Mucosa of stomach (tissue), 1 donor: ENCODE measurements around the gene NCK2.

ENCODE experiments used
- H3K27me3 ChIP-seq: one replicate; pipeline ENCODE4 v1.7.0; 2013; ENCODE audit warnings: mild to moderate bottlenecking, low read length; ENCODE audit not compliant: control insufficient read depth, insufficient read depth
- H3K36me3 ChIP-seq: one replicate; pipeline ENCODE4 v1.7.0; 2013; ENCODE audit warnings: low read length; ENCODE audit not compliant: control insufficient read depth, insufficient read depth
- H3K4me1 ChIP-seq: one replicate; pipeline ENCODE4 v1.7.0; 2013; ENCODE audit warnings: mild to moderate bottlenecking, low read length; ENCODE audit not compliant: control insufficient read depth, insufficient read depth
- H3K4me3 ChIP-seq: one replicate; pipeline ENCODE4 v1.7.0; 2013; ENCODE audit warnings: low read length
- H3K9ac ChIP-seq: one replicate; pipeline ENCODE4 v1.7.0; 2013; ENCODE audit warnings: mild to moderate bottlenecking, low read length, moderate library complexity
- H3K9me3 ChIP-seq: one replicate; pipeline ENCODE4 v1.7.0; 2013; ENCODE audit warnings: mild to moderate bottlenecking, low read length, moderate library complexity; ENCODE audit not compliant: control insufficient read depth
- donor health status: Pancreatic carcinoma.

Gene NCK2

GRCh38 chr2:105744909-105745853, at the start of gene NCK2:
NCK2 (plus strand) TSS chr2:105744912; CDS start chr2:105855064, 110,152 bp downstream.
- Histone ChIP-seq H3K4me3 (peak within 1 kb of the TSS; percentile 68), H3K9me3 (no peaks in the 10 kb centered on the region), H3K36me3 (no peaks in the 10 kb centered on the region), H3K27me3 (no peaks in the 10 kb centered on the region), H3K9ac (peak within 1 kb of the TSS; percentile 87), H3K4me1 (peaks cover 36% of the 10 kb centered on the region)

GRCh38 chr2:105697781-105698449, 46.8 kb upstream of the NCK2 start:
- H3K4me3 ChIP-seq: no peak overlapping the region
- H3K9me3 ChIP-seq: no peaks in the 10 kb centered on the region
- H3K36me3 ChIP-seq: no peaks in the 10 kb centered on the region
- no peaks in the 10 kb centered on the region for H3K4me1 ChIP-seq
- H3K9ac ChIP-seq: no peak overlapping the region
- H3K27me3 ChIP-seq: no peaks in the 10 kb centered on the region

- H3K4me3 ChIP-seq: no peak overlapping the region
- H3K36me3 ChIP-seq: no peaks in the 10 kb centered on the region
- H3K27me3 ChIP-seq: no peaks in the 10 kb centered on the region
- no peak overlapping the region for H3K9ac ChIP-seq
- no peaks in the 10 kb centered on the region for H3K9me3 ChIP-seq
- H3K4me1 ChIP-seq: no peaks in the 10 kb centered on the region
Observed at GRCh38 chr2:105698820-105699219, 45.9 kb upstream of the NCK2 start.

- H3K36me3 ChIP-seq: no peaks in the 10 kb centered on the region
- no peaks in the 10 kb centered on the region for H3K9me3 ChIP-seq
- no peak overlapping the region for H3K9ac ChIP-seq
- H3K4me3 ChIP-seq: no peak overlapping the region
- H3K4me1 ChIP-seq: no peaks in the 10 kb centered on the region
- no peaks in the 10 kb centered on the region for H3K27me3 ChIP-seq
Observed at GRCh38 chr2:105701042-105701441, 43.7 kb upstream of the NCK2 start.

DNA sequence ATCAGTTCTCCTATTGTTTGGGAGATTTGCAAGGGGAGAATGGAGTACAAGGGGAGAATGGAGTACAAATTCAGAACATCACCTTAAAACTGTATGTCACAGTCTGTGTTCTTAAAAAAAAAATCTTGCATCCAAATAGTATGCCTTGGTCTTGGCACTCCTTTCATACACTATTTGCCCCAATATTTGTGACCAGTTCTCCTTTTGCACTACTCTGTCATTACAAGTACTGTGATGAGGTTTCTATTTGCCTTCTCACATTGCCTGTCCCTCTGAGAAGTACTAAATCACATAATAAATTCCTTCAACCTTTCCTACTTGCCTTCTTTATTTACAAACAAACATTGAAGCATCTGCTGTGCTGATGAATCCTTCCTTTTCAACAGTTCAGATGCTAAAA, 36.0 kb upstream of the NCK2 start:
- Histone ChIP-seq H3K4me3 (no peak overlapping the region), H3K9ac (no peak overlapping the region), H3K4me1 (no peaks in the 10 kb centered on the region), H3K9me3 (no peaks in the 10 kb centered on the region), H3K27me3 (no peaks in the 10 kb centered on the region), H3K36me3 (no peaks in the 10 kb centered on the region)

GRCh38 chr2:105711394-105711793, 33.3 kb upstream of the NCK2 start:
- Histone ChIP-seq H3K4me1 (no peaks in the 10 kb centered on the region), H3K9ac (no peak overlapping the region), H3K4me3 (no peak overlapping the region)

DNA sequence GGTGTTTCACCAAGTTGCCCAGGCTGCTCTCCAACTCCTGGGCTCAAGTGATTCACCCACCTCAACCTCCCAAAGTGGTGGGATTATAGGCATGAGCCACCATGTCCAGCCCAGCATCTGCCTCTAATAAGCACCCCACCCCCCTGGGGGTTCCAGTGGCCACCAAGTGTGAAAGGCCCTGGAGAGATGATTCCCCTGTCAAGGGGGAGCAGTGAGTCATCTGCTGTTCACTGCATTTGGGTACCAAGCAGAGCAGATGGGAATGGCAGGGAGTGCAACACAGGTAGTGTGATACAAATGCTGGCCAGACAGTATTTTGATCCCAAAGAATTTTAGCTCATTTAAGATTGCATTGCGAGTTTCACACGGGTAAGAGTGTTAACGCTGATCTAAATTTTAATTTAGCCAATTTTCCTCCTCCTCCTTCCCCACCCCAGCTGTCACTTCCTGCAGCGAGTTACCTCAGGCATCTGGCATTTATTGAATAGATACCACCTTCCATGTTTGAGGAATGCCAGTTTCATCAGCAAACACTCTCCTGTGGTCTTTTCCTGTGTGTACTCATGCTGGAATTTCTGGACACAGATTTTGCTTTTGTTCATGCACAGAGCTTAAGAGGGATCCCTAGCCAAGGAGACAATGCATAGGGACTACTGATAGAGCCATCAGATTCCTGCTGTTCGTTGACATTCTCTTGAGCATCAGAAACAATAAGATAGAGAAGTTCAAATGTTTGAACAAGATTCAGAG, 32.4 kb upstream of the NCK2 start:
- H3K36me3 ChIP-seq: no peaks in the 10 kb centered on the region
- H3K9ac ChIP-seq: no peak overlapping the region
- no peak overlapping the region for H3K4me3 ChIP-seq
- H3K9me3 ChIP-seq: no peaks in the 10 kb centered on the region
- no peaks in the 10 kb centered on the region for H3K4me1 ChIP-seq
- H3K27me3 ChIP-seq: no peaks in the 10 kb centered on the region

More at GRCh38 chr2:105711394-105711793, 33.3 kb upstream of the NCK2 start:
- H3K9me3 ChIP-seq: no peaks in the 10 kb centered on the region
- no peaks in the 10 kb centered on the region for H3K36me3 ChIP-seq
- H3K27me3 ChIP-seq: no peaks in the 10 kb centered on the region

DNA sequence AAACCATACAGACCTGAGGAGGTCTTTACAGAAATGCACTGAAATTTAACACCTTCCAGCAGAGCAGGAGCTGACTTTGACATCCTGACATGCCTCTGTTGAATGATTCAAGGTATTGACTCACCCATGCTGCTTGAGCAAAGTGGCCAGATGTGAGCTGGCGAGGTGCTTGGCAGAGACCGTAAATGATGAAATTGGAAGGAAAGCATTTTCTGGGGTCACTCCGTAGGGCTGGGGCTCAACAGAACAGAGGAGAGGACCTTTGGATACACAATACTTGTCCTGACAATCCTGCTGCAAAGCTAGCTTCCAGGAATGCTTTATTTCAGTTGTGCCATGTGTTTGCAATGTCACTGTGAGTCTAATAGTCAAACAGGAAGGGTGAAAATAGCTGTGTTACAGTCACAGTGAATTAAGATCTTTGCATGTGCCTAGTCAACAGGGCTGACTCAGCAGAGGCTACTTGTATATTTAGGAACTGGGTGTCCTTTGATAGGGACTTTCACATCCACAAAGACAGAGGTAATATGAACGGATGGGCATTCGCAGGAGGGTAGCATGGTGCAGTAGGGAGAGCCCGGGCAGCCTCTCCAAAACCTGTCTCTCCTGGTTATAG, 31.6 kb upstream of the NCK2 start:
- H3K36me3 ChIP-seq: no peaks in the 10 kb centered on the region

DNA sequence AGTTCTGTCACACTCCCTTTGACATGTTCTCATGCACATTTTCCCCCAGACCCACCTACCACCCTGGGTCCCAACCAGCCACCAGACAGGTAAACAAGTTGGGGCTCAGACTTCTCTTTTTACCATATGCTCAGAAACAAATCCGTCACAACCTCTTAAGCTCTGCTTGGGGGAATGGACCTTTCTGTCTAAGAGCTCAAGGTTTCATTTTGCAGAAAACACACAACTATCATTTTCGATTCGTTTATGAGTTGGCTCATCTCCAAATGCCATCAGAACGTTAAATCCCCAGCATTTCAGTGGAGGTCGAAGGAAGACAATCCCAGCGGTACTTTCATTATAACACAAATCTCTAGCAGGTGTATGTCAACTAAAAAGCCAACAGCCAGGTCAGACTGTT, 30.6 kb upstream of the NCK2 start:
- no peaks in the 10 kb centered on the region for H3K27me3 ChIP-seq
- no peaks in the 10 kb centered on the region for H3K4me1 ChIP-seq
- no peak overlapping the region for H3K4me3 ChIP-seq
- no peak overlapping the region for H3K9ac ChIP-seq
- no peaks in the 10 kb centered on the region for H3K36me3 ChIP-seq
- H3K9me3 ChIP-seq: no peaks in the 10 kb centered on the region

More for the DNA sequence above, 31.6 kb upstream of the NCK2 start:
- Histone ChIP-seq H3K9me3 (no peaks in the 10 kb centered on the region), H3K4me3 (no peak overlapping the region), H3K27me3 (no peaks in the 10 kb centered on the region), H3K9ac (no peak overlapping the region), H3K4me1 (no peaks in the 10 kb centered on the region)

DNA sequence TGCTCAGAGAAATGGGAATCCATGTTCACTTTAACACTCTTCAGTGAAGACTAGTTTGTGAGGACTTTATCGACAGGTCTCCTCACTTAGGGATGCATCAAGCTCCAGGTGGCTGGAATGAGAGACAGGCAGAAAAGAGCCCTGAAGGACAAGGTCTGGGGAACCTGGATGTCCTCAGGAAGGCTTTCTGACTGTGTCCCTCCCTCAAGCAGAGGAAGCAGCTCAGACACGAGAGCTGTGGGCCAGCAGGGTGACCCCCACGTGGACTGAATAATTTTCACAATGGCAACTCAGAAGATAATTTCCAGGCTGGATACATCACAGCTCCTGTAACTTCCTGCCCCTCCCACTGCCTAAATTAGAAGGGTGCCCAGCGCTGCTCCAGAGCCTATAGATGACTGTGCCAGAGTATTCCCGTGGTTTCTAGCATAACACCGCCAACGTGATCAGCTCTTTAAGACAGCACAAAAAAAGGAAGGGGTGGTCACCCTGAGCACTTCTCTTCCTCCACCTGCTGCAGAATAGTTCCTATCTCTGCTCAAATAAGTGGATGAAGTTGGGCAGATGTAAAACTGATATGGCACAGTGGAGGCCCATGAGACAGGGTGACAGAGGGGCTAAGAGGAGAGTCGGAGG, 25.7 kb upstream of the NCK2 start:
- Histone ChIP-seq H3K4me3 (no peak overlapping the region), H3K27me3 (no peaks in the 10 kb centered on the region), H3K36me3 (no peaks in the 10 kb centered on the region), H3K9me3 (no peaks in the 10 kb centered on the region), H3K9ac (no peak overlapping the region), H3K4me1 (no peaks in the 10 kb centered on the region)

DNA sequence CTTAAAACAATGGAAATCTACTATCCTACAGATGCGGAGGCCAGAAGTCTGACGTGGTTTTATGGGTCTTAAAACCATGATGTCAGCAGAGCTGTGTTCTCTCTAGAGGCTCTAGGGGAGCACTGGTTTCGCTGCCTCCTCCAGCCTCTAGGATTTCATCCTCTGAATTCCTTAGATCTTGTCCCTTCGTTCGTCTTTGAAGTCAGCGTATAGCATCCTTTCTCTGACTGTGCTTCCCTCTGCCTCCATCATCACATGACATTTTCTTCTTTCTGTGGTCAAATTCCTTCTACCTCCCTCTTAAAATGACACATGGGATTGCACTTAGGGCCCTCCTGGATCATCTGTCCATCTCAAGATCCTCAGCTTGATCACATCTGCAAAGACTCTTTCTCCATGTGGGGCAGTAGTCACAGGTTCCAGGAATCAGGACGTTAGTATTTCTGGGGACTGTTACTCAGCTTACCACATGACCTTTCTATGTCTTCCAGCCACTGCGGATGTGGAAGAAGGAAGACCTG, 22.7 kb upstream of the NCK2 start:
- H3K27me3 ChIP-seq: no peaks in the 10 kb centered on the region
- H3K9ac ChIP-seq: no peak overlapping the region
- H3K36me3 ChIP-seq: no peaks in the 10 kb centered on the region
- H3K4me3 ChIP-seq: no peak overlapping the region
- H3K4me1 ChIP-seq: no peaks in the 10 kb centered on the region
- no peaks in the 10 kb centered on the region for H3K9me3 ChIP-seq
